ENCODE results near the gene CEACAM20.
"Not testable (repeated sequence)": the region's sequence is repeated elsewhere in the genome, so short reads cannot be mapped to it uniquely, and the experiment has no call there.

CEACAM20 gene

DNA sequence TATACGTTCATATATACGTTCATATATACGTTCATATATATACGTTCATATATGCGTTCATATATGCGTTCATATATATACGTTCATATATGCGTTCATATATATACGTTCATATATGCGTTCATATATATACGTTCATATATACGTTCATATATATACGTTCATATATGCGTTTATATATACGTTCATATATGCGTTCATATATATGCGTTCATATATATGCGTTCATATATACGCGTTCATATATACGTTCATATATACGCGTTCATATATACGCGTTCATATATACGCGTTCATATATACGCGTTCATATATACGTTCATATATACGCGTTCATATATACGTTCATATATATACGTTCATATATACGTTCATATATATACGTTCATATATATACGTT is 21.5 kb upstream of the CEACAM20 start:
- DNase-seq; intact Hi-C loops (cut with DNase I): not testable (repeated sequence)

DNA sequence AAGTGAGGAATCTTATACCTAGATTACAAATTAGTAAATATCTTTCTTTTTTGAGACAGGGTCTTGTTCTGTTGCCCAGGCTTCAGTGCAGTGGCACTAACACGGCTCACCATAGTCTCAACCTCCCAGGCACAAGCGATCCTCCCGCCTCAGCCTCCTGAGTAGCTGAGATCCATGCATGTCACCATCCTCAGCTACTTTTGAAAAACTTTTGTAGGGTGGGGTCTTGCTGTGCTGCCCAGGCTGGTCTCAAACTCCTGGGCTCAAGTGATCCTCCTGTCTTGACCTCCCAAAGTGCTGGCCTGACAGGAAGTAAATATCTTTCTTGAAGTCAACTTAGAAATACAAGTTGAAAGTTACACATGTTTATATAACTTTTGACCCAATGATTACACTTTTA is 20.0 kb upstream of the CEACAM20 start:
- intact Hi-C loops (cut with DNase I), result no loop called here
- DNase-seq, result no peak

DNA sequence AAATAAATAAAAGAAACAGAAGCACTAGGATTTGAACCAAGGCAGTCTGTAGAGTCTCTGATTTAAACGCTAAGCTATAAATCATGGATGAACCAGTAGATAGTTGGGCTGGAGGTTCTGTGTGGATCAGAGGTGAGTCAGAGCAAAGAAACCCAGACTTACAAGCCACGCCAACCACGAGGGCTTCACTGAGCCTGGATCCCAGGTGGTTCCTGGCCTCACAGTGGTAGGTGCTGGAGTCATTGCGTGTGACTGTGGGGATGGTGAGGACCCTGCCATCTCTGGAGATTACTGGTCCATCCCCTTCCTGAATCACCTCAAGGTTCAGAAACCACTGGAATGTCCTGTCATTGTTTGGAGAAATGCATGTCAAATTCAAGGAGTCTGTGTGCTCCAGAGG is 19.3 kb upstream of the CEACAM20 start:
- intact Hi-C loops (cut with DNase I), result no loop called here
- DNase-seq, result no peak

DNA sequence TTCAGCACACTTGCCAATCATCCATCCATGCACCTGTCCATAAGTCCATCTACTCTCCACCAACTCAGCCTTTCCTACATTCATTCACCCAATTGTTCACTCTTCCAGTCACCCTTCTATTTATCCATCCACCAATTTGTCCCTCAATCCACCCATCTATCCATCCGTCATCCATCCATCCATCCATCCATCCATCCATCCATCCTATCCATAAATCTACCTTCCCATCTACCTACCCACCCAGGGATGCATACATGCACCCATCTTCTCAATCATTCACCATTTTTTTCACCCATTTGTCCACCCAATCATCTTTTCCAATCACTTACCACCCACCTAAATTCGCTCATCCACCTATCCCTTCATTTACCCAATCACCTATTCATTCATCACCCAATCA is 14.6 kb upstream of the CEACAM20 start:
- intact Hi-C loops (cut with DNase I), result no loop called here
- DNase-seq, result no peak

DNA sequence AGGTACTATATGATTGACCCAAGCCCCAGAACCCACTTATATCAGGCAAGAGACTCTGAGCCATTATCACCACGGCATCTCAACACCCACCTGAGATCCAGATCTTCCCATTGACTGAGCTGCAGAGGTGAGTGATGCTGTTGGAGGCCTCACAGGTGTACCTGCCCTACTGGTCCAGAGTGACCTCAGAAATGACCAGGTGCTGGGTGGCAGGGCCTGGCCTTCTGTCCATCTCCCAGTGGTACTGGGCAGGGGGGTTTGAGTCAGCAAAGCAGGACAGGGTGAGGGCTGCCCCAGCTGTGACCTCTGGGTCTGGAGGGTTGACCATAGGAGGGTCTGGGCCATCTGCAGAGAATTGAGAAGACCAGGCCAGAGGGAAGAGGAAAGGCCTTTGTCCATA is 13.2 kb upstream of the CEACAM20 start:
- DNase-seq, result peak in 1 of 10 donors; percentile 50
- intact Hi-C loops (cut with DNase I), result no loop called here

DNA sequence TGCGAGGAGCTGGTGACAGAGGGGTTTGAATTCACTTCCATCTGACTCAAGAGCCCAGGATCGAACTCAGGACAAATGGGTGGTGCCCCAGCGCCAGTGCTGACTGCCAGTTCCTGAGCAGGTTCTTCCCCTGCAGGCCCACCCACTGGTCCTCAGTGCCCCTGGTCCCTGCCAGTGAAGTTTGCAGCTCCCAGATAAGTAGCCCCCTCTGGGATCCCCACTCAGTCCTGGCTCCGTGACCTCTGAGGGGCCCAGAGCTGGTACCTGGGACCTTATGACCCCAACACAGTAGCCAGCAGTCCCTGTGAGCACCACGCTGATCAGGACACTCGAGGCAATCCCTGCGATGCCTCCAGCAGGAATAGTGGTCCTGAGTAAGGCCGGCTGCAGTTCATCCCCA is 11.3 kb upstream of the CEACAM20 start:
- intact Hi-C loops (cut with DNase I), result no loop called here
- DNase-seq, result no peak

DNA sequence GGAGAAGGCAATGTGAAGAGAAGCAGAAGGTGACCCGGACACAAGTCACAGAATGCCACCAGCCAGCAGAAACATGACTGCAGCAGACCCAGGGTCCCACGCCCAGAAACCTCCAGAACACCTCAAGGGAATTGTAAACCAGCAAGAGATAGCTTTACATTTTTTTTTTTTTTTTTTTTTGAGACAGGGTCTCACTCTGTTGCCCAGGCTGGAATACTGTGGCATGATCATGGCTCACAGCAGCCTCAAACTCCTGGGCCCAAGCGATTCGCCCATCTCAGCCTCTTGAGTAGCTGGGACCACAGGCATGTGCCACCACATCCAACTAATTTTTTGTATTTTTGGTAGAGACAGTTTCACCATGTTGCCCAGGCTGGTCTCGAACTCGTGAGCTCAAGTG is 10.5 kb upstream of the CEACAM20 start:
- DNase-seq, result no peak
- intact Hi-C loops (cut with DNase I), result no loop called here

DNA sequence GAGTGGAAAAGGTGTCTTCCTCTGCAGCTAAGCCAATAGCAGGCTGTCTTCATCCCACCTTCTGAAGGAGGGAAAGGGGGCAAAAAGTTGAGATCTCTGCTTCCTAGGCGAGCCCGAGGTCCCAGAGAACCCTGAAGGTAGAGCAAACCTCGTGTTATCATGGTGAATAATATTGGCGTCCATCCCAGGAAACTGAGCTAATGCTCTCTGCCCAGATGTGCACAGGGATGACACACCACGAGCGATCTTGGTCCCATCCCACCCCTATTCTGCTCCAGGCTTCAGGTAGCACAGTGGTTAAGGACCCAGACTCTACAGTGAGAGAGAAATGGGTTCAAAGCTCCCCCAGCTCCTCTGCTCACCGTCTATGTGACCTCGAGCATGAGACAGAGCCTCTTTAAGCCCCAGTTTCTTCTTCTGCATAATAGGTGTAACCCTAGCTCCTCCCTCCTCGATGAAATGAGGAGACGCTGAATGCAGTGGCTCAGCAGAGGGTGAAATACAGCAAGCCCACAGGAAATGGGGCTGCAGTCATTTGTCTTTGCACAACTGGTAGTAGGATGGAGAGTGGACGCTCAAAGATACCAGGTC is 9.9 kb upstream of the CEACAM20 start:
- no peak for DNase-seq
- intact Hi-C loops (cut with DNase I), result no loop called here

DNA sequence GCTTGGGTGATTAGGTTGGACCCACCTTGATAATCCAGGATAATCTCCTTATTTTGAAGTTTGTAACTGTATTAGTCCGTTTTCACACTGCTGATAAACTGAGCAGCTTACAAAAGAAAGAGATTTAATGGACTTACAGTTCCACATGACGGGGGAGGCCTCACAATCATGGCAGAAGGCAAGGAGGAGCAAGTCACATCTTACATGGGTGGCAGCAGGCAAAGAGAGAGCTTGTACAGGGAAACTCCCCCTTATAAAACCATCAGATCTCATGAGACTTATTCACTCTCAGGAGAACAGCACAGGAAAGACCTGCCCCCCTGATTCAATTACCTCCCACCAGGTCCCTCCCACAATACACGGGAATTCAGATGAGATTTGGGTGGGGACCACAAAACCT is 5.9 kb upstream of the CEACAM20 start:
- DNase-seq; intact Hi-C loops (cut with DNase I): not testable (repeated sequence)

DNA sequence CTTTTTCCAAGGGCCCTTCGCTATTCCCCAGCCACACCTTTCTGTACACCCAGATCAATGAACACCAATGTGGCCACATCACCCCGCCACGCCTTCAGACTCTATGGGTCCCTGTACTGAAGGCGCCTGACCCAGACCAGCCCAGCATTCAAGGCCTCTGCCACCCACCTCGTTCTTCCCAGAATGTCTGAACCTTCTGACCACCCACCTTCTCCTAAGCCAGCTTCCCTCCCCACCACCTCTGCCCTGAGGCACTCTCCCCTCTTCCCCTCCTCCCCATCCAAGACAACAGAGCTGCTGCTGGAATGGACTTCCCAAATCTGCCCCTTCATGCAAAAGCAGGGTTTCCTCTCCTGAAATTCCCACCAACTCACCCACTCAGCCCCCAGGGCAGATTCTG is 3.3 kb upstream of the CEACAM20 start:
- intact Hi-C loops (cut with DNase I), result no loop called here
- DNase-seq, result no peak

DNA sequence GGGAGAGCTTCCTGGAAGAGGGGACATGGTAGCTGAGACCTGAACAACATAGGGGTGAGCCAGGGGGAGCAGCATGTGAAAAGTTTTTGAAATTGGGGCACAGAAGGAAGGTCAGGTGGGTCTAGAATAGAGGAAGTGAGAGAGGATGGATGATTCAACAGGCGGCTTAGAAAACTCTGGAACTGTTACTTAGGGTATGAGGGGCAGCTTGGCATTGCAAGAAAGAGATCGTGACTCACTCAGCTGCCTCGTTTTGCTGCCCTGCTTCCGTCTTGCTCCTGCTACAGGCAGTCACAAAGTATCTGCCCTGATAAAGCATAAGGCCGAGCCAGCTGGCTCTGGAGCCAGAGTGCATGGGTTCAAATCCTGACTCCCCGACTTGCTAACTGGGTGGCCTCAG is 1.3 kb upstream of the CEACAM20 start:
- intact Hi-C loops (cut with DNase I), result no loop called here
- no peak for DNase-seq

DNA sequence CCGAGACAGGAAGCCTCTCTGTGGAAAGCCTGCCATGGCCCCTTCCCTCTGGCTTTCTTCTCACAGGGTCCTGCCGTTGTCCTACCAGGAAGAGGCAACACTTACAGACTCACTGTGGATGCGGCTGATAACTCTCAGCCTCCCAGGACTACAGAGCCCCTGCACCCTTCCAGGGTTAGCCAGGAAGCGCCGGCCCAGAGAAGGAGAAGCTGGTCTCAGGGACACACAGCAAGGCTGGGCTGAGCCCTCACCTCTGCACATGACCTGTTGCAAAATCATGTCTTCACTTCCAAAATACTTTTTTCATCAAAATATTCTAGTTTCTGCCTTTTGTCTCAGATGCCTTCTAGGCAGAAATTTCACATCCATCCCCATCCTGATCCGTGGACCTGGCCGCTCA is 1.9 kb downstream of the CEACAM20 start:
- DNase-seq, result no peak

DNA sequence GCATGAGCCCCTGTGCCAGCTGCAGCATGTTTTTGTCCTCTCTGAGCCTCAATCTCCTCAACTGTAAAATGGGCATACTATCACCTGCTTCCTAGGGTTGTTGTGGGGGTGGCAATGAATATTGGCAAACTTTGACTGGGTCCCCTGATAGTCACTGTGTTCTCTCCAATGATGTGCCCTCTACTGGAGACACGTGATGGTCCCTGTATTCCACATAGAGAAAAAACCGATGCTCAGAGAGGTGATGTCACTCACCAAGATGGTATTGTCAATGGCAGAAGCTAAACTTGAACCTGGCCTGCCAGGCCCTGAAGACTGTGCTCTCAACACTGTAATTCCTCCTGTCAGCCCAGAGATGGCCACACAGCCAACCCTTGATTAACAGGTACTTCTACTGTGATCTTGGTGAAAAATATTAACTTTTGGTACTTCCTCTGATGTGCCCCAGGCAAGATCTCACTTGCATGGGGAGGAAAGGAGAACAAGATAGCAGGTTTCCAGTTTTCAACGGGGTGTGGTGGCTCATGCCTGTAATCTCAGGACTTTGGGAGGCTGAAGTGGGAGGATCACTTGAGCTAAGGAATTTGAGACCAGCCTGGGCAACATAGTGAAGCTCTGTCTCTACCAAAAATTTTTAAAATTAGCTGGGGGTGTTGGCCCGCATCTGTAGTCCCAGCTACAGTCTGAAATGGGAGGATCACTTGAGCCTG is 3.6 kb downstream of the CEACAM20 start:
- intact Hi-C loops (cut with DNase I), result no loop called here
- no peak for DNase-seq

More for the DNA sequence above, 1.9 kb downstream of the CEACAM20 start:
- intact Hi-C loops (cut with DNase I), result no loop called here

DNA sequence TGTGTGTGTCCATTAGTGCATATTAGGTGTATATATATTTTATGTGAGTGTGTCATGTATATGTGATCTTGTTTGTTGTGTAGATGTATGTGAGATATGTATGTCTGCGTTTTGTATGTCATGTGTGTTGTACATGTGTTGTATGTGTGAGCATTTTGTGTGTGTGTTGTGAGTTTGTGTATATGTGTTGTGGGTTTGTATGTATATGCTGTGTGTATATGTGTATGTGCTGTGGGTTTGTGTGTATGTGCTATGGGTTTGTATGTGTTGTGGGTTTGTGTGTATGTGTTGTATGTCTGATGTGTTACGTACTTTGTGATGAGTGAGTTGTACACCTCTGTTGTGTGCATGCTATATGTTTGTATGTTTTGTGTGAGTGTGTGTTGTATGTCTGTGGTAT is 8.1 kb downstream of the CEACAM20 start:
- no peak for DNase-seq
- intact Hi-C loops (cut with DNase I), result no loop called here

DNA sequence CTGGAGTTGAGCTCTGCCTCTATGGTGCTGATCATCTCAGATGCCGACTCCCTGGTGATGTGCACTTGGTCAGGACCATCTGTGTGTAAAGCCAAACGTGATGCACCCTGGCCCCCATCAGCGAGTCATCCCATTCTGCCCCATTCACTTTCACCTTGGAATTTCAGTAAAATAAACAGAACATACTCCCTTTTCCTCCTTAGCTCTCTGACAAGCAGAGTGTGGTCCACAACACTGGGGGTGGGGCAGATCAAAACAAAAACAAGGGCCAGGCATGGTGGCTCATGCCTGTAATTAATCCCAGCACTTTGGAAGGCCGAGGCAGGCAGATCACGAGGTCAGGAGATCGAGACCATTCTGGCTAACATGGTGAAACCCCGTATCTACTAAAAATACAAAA is 12.3 kb downstream of the CEACAM20 start:
- no peak for DNase-seq
- intact Hi-C loops (cut with DNase I), result no loop called here

DNA sequence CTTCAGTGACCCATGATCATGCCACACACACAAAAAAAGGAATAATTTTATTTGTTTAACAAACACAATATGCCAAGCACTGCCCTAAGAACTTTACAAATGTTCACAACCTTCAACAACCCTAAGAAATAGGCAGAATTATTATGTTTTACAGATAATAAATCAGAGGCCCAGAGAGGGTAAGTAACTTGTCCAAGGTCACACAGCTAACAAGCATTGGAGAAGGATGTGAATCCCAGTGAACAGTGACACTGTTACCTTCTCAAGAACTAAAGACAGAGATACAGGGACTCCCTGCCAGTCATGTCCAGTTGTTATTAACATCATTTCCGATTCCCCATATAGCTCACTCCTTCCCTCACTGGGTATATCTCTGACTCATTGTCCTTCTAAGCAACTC is 13.6 kb downstream of the CEACAM20 start:
- DNase-seq, result no peak
- intact Hi-C loops (cut with DNase I), result no loop called here

DNA sequence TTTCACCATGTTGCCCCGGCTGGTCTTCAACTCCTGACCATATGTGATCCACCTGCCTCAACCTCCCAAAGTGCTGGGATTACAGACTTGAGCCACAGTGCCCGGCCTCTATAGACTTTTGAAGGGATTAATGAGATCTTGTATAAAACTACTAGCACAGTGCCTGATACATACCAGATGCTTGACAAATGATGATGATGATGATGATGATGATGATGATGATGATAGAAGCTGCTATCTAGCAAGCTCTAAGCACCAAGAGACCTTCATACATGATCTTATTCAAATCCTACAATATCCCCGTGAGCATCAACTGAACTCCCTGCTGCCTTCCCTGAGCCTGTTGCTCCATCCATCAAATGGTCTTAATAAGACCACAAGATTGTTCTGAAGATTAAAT is 14.4 kb downstream of the CEACAM20 start:
- DNase-seq, result no peak
- intact Hi-C loops (cut with DNase I), result no loop called here

DNA sequence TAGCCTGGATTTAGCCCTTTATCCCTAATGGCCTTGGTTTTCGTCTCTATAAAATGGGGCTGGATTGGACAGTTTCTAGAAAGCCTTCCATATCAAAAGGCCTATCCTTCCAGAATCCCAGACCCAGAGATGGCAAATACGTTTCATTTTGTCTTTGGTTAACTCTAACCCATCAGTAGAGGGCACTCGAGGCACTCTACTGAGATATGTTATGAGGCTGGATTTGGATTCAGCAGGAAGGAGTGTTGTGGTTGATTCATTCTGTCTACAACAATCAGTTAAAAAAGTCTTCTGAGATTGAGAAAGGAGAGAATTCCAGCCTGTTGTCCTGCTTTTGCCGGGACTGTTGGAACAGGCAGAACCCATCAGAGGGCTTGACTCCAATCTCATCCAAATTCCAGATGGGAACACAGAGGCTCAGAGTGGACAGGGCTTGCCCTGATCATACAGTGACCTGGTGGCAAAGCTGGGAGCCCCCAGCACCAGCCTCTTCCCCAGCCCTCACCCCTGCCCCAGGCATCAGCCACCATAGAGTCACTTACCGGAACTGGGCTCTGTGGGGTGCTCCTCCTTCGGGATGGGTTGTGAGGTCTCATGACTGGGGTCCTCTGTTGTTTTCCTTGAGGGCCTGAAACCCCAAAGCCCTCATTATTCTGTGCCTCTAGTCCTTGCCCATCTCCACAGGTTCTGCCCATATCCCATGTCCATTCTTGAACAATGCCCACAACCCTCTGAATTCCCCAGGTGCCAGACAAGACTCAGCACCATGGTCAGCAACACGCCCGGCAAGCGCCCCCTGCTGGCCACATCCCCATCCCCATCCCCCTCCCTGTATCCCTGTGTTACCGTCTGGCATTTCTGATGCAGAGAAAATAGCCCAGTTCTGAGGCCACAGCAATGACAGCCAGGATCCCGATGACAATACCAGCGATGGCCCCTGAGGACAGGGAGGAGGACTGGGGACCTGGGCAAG is 16.9 kb downstream of the CEACAM20 start:
- no peak for DNase-seq
- intact Hi-C loops (cut with DNase I), result no loop called here

DNA sequence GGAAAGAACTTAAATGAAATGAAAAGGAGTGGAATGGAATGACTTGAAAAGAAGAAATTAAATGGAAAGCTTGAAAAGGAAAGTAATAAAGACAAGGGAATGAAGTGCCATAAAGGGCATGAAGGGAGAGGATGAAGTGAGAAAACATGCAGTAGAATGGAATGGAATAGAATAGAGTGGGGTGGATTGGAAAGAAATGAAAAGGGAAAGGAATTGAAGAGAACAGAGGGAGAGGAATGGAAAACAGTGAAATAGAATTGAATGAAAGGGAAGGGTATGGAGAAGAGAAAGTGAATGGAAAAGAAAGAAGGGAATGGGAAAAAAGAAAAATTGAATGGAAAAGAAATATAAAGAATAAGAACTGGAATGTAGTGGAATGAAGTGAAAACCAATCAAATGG is 20.0 kb downstream of the CEACAM20 start:
- no peak for DNase-seq
- intact Hi-C loops (cut with DNase I), result loop anchor here (10.0 kb wide), 1 partner anchor 155 kb away; the partner anchor contains the start of gene ZNF112

DNA sequence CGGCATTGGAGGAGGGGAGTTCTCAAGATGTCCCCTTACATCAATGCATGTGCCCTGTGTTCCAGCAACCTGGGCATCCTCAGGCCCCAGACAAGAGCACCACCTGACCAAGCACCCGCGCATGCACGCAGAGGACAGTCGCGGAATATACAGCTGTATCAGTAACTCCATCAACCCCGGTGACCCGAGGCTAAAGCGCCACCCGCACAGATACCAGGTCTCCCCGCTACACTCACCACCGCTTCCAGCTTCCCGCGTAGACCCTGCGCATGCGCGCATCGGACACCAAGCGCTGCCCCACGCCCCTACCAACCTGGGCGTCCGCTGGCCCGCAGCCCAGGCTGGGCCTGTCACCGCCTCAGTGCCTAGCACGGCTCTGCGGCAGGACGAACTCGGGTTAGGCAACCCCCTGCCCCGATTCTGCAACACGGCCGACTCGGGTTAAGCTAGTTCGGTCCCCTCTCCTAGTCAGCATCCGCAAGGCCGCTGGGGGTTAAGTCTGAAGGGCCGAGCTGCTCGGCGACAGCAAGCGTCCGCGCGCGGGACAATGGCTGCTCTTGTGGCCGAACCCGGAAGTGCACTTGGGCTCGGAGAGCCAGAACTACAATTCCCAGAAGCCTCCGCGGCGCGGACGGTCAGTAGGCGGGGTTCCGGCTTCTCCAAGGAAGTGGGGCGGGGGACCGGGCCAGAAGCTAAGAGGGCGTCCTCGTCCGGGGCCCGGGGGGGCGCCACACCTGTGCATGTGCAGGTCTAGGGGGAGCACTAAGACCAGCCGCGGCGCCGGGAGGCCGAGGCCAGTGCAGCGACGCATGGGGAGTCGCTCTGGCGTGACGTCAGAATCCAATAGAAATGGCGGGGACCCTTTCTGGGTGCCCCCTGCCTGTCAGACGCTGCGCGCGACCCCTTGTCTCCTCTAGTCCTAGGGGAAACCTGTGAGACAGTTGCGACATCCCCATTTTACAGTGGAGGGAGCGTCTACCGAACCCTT is 29.2 kb downstream of the CEACAM20 start, which contains the start of gene ZNF180:
Gene ZNF180 (minus strand): TSS at position 561 of the 988 bp plus-strand sequence. CDS start 3,188 bp downstream, outside the sequence.
- peak; percentile 90 to 99 (median 96) for DNase-seq
- intact Hi-C loops (cut with DNase I), result loop anchor here (2.0 to 10.0 kb wide), 2 partner anchors 145 to 195 kb away; partner anchors contain the start of genes ZNF112 and ZNF235
